Peyer's patch (tissue), 4 donors: ENCODE results near the gene CEL.

Experiments
- CTCF ChIP-seq, 6 experiments: fragments of 450-650 bp in 4 of 6; fragments of 200-600 bp in 2 of 6; sonication (generic) in 1 of 6; IDR thresholded peaks; one replicate each; pipeline ENCODE4 v1.5.1; 2017 to 2019; ENCODE audit warnings: antibody characterized with exemption in 6 of 6, mild to moderate bottlenecking in 3 of 6, moderate library complexity in 1 of 6
- POLR2A ChIP-seq, 2 donors: fragments of 450-650 bp; IDR thresholded peaks; one replicate each; pipeline ENCODE4 v1.5.1; 2017; ENCODE audit warnings: antibody characterized with exemption in 2 of 2, mild to moderate bottlenecking in 2 of 2, moderate library complexity in 2 of 2

- TF ChIP-seq CTCF (IDR thresholded peaks at IDR 0.05) (no peak), POLR2A (IDR thresholded peaks at IDR 0.05) (no peak)
Observed at GRCh38 chr9:133113949-133114885, 52.4 kb downstream of the CEL start.
